Liver (tissue), 3 donors: ENCODE data around the gene ARL9.

Source experiments
- ATF3 ChIP-seq: IDR thresholded peaks from 2 replicates; pipeline ENCODE4 v1.6.1; 2016; ENCODE audit warnings: antibody characterized with exemption
- CTCF ChIP-seq: fragments of 150-350 bp; IDR thresholded peaks from 2 replicates; pipeline ENCODE4 v1.5.1; 2017; ENCODE audit warnings: improper control_type of control experiment, low read depth, low read length; ENCODE audit not compliant: missing input control
- JUND ChIP-seq, 2 donors: IDR thresholded peaks; 2 replicates each; pipeline ENCODE4 v1.6.1; 2016; ENCODE audit warnings: antibody characterized with exemption in 2 of 2
- MAX ChIP-seq: IDR thresholded peaks from 2 replicates; pipeline ENCODE4 v1.6.1; 2016; ENCODE audit warnings: antibody characterized with exemption
- RAD21 ChIP-seq, 2 donors: IDR thresholded peaks; 2 replicates each; pipeline ENCODE4 v1.6.1; 2016; ENCODE audit warnings: antibody characterized with exemption in 2 of 2, mild to moderate bottlenecking in 2 of 2
- REST ChIP-seq: IDR thresholded peaks from 2 replicates; pipeline ENCODE4 v1.6.1; 2016; ENCODE audit warnings: antibody characterized with exemption, mild to moderate bottlenecking
- RXRA ChIP-seq, 2 donors: IDR thresholded peaks; 2 replicates each; pipeline ENCODE4 v1.6.1; 2017 to 2018; ENCODE audit warnings: antibody characterized with exemption in 2 of 2, mild to moderate bottlenecking in 1 of 2
- SP1 ChIP-seq: IDR thresholded peaks from 2 replicates; pipeline ENCODE4 v1.6.1; 2018; ENCODE audit warnings: antibody characterized with exemption, mild to moderate bottlenecking
- TAF1 ChIP-seq: conservative IDR thresholded peaks from 2 replicates; pipeline ENCODE4 v1.6.1; 2016; ENCODE audit warnings: antibody characterized with exemption, mild to moderate bottlenecking
- YY1 ChIP-seq: IDR thresholded peaks from 2 replicates; pipeline ENCODE4 v1.6.1; 2016; ENCODE audit warnings: antibody characterized with exemption, mild to moderate bottlenecking
- ZBTB33 ChIP-seq: IDR thresholded peaks from 2 replicates; pipeline ENCODE4 v1.6.1; 2016; ENCODE audit warnings: antibody characterized with exemption
- donor health status: healthy.
- donor health status: healthy.

GRCh38 chr4:56550642-56551041, 45.1 kb downstream of the ARL9 start:
- TF ChIP-seq SP1 (no peak), RXRA (IDR thresholded peaks at IDR 0.05) (no peak), CTCF (no peak), REST (no peak), MAX (no peak), RAD21 (IDR thresholded peaks at IDR 0.05) (no peak), TAF1 (no peak), YY1 (no peak), ATF3 (no peak), JUND (IDR thresholded peaks at IDR 0.05) (no peak), ZBTB33 (no peak)
